Measurements from ENCODE around the gene TRIM2.

DNA sequence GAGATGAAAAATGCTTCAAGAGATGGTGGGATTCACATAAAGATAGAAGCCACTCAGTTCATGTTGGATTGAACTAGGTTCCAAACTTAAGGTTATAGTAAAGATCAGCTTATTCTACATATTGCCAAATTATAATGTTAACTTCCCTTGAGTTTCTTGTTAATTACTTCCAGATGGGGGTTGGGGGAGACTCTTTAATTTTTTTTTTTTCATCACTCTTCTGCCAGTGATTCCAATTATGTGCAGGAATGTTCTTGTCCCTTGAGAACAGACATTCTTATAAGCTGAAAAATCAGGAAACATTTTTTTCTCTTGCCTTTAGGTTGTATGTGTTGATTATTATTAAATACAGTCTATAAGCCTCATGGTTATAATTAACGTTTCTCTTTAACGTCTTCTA is 170.2 kb downstream of the TRIM2 start:
- TF ChIP-seq, protein P1, sequence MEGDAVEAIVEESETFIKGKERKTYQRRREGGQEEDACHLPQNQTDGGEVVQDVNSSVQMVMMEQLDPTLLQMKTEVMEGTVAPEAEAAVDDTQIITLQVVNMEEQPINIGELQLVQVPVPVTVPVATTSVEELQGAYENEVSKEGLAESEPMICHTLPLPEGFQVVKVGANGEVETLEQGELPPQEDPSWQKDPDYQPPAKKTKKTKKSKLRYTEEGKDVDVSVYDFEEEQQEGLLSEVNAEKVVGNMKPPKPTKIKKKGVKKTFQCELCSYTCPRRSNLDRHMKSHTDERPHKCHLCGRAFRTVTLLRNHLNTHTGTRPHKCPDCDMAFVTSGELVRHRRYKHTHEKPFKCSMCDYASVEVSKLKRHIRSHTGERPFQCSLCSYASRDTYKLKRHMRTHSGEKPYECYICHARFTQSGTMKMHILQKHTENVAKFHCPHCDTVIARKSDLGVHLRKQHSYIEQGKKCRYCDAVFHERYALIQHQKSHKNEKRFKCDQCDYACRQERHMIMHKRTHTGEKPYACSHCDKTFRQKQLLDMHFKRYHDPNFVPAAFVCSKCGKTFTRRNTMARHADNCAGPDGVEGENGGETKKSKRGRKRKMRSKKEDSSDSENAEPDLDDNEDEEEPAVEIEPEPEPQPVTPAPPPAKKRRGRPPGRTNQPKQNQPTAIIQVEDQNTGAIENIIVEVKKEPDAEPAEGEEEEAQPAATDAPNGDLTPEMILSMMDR (IDR thresholded peaks at IDR 0.05), result no peak
- no peak for TF ChIP-seq POLR2AphosphoS5 (IDR thresholded peaks at IDR 0.05)
- no peak for TF ChIP-seq POLR2A (IDR thresholded peaks at IDR 0.05)

Data from prostate gland (tissue), 2 donors.